ENCODE results near the gene SLFNL1.

Gene SLFNL1

DNA sequence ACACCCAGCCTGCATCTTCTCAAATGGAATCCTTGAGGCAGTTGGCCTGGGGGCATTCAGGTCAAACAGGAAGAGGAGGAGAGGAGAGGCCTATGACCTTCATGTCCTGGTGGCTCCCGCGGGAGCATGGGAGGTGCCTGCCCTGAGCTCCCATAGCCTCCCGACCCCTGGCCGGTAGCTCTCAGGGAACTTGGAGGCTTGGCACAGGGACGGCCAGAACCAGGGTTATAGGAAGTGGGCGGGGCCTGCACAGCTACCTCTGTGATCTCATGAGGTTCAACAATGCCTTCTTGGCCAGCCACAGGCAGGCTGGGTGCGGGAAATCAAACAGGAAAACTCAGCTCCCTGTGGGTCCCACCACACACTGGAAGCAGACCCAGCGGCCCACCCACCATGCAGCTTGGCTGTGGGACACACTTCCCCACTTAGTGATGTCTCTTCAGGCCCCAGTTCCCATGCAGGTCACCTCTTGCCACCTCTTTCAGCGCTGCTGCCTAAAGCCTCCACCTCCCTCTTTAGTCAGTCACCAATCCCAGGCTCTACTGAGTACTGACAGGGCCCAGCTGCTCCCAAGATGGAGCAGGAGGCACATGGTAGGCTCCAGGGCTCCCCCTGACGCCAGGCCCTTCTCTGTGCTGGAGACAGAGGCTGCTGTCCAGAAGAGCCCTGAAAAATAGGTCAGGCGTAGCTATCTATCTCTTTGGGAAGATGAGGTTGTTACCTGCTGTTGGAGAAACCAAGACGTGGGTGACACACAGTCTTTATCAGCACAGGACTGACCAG lies at the start of gene SLFNL1:
TSS of gene SLFNL1 (minus strand) at position 200 of the 783 bp plus-strand sequence. CDS start 1,065 bp downstream, outside the sequence.
- DNase-seq (ENCODE audit: low read depth) = no peak
- no peak within 1 kb of the TSS for H3K4me3 ChIP-seq (ENCODE audit: low read depth, low read length)

DNA sequence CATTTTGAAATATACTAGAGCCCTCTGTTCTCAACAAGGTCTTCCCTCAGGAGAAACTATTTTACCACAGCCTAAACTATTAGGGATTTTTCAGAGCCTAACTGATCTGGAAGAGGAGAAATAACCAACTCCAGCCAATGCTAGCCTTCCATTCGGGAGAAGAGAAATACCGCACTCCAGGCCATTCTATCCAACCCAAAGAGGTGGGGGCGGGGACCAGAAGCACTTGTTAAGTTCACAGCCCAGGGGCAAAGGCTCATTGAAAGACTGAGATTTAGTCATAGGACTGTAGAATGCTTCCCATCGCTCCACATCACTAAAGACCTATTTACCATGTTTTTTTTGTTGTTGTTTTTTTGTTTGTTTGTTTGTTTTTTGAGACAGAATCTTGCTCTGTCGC lies 35.4 kb upstream of the SLFNL1 start:
- H3K4me3 ChIP-seq (ENCODE audit: low read depth, low read length) = no peak overlapping the region
- no peak for DNase-seq (ENCODE audit: low read depth)

DNA sequence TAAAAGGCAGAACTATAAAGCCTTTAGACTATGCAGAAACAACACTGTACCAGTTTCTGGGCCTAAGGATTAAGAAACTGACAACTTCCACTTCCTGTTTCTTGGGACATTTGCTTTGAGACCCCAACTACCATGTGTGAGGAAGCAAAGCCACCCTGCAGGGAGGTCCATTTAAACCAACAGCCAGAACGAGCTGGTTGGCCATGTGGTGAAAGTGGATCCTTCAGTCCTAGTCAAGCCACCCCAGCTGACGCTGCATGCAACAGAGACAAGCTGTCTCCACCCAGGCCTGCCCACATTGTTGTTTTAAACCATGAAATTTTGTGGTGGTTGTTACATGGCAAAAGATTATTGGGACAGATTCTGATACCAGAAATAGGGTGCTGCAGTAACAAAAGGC lies 31.8 kb upstream of the SLFNL1 start:
- DNase-seq (ENCODE audit: low read depth) = no peak
- no peak overlapping the region for H3K4me3 ChIP-seq (ENCODE audit: low read depth, low read length)

DNA sequence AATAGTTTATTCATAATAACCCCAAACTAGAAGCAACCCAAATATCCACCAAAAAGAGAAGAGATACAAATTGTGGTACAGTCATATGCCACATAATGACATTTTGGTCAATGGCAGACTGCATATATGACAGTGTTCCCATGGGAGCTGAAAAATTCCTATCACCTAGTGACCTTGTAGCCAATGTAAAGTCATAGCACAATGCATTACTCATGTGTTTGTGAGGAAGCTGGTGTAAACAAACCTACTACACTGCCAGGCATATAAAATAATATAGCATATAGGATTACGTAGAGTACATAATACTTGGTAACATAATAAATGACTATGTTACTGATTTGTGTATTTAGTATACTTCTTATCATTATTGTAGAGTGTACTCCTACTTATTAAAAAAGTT lies 29.5 kb upstream of the SLFNL1 start:
- H3K4me3 ChIP-seq (ENCODE audit: low read depth, low read length) = no peak overlapping the region
- no peak for DNase-seq (ENCODE audit: low read depth)

DNA sequence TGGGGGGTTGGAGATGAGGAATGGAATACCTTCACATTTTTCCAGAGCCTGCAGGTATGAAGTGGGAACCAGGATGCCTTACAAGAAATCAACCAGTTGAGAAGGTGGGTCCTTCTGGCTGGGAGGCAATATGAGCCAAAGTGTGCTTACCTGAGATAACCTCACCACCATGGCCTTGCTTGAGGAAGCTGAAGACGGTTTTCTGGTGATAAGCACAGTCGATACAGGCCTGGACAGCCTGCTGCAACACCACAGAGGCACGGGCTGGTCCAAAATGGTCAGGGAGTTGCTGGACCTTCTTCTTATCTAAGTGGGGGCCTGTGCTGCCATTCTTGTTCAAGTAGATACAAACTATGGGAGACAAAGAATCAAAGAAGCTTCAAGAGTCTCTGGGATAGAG lies 27.0 kb upstream of the SLFNL1 start:
- DNase-seq (ENCODE audit: low read depth) = no peak
- H3K4me3 ChIP-seq (ENCODE audit: low read depth, low read length) = no peak overlapping the region

DNA sequence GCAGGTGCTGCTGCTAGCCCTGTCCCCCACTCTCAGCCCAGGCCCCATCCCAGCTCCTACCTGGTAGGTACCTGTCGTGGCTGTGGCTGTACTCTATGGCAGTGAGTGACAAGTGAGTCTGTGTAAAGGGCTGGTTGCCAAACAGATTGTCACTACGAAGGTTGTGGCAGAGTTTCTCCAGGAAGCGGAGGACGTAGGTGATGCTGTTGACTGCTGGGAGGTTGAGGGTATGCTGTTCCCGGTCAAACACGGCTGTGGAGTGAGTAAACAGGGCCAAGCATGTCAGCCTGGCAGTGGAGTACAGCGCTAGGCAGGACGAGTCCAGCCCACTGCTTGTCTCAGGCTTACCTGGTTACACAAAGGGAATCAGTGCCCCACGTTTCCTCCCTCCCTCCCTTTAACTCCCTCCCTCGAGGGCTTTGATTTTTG lies 24.8 kb upstream of the SLFNL1 start:
- no peak overlapping the region for H3K4me3 ChIP-seq (ENCODE audit: low read depth, low read length)
- DNase-seq (ENCODE audit: low read depth) = no peak

DNA sequence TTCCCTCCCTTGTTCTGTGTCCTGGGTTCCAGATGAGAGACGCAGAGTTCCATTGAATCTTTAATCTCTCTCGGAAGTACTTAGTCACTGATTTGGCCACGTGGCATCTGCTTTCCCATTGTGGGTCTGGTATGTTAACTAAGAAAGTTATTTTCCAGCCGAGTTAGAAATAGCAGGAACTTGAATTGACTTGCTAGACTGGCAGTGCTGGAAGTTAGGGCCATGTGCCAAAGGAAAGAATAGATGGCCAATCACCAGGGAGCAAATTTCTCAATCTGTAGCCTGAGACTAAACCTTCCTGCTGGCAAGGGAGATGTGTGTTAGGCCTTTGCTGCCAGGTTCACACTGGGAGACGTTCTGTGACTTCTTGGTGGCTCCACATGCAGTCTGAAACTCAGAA lies 24.2 kb upstream of the SLFNL1 start:
- peak; percentile 10 for DNase-seq (ENCODE audit: low read depth)
- H3K4me3 ChIP-seq (ENCODE audit: low read depth, low read length) = no peak overlapping the region

DNA sequence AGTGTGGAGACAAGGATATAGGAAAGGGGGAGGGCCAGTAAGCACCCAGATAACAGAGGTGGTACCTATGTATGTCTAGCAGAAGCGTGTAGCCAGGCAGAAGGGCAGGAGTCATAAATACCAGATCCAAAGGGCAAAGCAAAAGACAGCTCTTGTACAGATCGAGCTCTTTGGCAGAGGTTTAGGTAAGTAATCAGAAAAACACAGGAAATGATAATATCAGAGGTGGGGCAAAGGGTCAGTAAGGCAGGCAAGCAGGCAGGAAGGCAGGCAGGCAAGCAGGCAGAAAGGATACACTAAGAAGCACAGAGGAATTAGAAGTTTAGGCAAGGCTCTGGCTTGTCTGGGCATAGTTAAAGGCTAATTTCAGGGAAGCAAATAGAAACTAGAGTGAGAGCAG lies 22.7 kb upstream of the SLFNL1 start:
- no peak overlapping the region for H3K4me3 ChIP-seq (ENCODE audit: low read depth, low read length)
- no peak for DNase-seq (ENCODE audit: low read depth)

DNA sequence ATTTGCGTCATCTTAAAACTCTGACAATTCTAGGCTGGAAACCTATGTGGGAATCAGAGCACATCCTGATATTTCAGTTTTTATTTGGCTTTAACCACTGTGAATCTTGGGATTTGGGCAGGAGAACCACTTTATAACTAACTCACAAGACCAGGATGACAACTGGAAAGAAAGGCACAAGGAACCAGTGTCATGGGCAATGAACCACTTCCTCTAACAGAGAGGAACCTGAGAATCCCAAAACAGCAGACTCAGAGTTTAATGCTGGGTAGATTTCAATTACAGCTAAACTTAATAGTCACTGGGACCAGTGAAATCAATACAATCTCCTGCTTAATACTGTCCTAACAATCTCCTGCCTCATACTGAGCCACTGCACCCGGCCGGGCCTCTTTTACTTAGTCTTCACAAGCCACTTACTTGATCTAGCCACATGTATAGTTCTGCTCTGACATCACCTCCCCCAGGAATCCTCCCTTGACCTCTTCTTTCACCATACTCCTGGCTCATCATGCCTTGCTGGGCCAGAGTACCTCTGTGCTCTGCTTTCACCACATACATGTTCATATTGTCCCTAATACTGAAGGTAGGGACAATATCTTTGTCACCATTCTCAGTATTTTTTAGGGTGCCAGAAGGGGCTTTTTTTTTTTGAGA lies 20.2 kb upstream of the SLFNL1 start:
- peak; percentile 31 for DNase-seq (ENCODE audit: low read depth)
- no peak overlapping the region for H3K4me3 ChIP-seq (ENCODE audit: low read depth, low read length)

DNA sequence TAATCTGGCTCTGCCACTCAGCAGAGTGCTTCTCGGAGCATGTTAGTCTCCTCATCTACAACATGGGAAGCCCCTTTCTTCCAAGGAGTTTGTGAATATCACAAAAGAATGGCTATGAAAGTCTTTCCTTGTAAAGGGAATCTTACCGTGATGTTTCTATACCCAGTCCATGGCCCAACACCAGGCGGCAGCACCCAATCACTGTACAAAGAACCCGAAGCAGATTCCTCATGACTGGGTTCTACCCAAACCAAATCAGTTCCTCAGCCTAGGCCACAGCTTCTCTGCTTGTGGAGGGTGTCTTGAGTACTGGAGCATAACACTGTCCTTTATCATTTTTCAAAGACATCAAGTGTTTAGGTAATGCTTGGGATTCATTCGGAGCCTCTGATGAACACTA lies 16.6 kb upstream of the SLFNL1 start:
- H3K4me3 ChIP-seq (ENCODE audit: low read depth, low read length) = no peak overlapping the region

DNA sequence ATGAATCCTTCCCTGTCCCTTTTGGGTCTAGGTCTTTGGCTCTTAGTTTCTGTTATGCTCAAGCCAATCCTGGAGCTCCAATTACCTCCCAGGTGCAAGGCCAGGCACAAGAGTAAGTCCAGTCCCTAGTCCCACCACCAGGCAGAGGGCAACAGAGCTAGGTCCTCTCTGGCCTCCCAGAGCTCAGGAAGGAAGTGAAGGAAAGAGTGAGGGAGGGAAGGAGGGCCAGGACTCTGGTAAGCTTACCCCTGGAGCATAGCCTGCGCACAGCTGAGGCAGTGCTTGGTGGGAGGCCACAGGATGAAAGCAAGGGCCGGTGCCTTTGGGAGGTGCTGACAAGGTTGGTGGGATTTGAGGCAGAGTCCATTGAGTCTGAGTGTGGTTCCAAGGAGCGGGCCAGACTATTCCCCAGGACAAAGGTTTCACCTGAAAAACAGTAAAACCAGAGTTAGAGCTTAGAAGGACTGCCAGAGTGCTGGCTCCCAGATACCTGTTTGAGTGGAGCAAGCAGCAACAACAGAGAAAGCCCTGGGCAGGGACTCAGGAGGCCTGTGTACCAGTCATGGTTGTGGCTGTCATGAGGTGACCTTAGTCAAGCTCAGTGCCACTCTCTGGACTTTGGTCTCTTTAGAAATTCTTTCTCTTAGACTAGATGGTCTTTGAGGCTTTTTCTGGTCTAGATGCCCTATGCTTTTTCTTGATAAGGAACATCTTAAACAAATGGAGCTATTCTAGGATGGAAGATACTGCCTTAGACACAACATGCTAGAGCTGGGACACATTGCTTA lies 15.8 kb upstream of the SLFNL1 start:
- H3K4me3 ChIP-seq (ENCODE audit: low read depth, low read length) = no peak overlapping the region
- DNase-seq (ENCODE audit: low read depth) = no peak

More for the DNA sequence above, 16.6 kb upstream of the SLFNL1 start:
- DNase-seq (ENCODE audit: low read depth) = no peak

DNA sequence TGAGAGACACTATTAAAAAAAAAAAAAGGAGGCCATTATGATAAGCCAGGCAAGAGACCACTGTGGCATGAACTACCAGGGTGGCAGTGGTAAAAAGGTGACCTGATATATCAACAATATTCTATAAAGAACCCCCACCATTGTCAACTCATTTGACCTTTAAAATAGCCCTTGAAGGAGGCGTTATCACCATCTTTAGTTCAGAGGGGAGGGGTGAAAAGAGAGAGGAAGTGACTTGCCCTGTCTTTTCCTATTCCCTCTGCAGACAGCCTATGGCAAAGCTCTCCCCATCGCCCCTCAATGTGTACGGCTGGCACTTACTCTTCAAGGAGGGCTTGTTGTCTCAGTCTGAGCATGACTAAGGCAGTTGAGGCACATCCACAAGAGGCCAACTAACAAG lies 11.7 kb upstream of the SLFNL1 start:
- DNase-seq (ENCODE audit: low read depth) = no peak
- H3K4me3 ChIP-seq (ENCODE audit: low read depth, low read length) = no peak overlapping the region

DNA sequence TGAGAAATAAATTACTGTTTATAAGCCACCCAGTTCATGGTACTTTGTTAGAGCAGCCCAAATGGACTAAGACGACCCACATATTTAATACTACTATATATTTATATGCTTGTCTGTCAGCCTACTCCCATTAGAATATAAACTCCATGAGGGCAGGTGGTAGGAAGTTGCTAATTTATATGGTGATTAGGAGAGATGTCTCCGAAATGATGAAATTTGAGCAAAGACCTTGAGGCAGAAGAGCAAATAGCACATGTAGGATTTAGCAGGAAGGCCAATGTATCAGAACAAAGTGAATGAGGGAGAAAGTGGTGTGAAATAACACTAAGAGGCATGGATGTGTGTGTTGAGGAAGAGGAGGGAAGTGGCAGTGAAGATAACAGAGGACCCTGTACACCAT lies 10.6 kb upstream of the SLFNL1 start:
- DNase-seq (ENCODE audit: low read depth) = no peak
- H3K4me3 ChIP-seq (ENCODE audit: low read depth, low read length) = no peak overlapping the region

DNA sequence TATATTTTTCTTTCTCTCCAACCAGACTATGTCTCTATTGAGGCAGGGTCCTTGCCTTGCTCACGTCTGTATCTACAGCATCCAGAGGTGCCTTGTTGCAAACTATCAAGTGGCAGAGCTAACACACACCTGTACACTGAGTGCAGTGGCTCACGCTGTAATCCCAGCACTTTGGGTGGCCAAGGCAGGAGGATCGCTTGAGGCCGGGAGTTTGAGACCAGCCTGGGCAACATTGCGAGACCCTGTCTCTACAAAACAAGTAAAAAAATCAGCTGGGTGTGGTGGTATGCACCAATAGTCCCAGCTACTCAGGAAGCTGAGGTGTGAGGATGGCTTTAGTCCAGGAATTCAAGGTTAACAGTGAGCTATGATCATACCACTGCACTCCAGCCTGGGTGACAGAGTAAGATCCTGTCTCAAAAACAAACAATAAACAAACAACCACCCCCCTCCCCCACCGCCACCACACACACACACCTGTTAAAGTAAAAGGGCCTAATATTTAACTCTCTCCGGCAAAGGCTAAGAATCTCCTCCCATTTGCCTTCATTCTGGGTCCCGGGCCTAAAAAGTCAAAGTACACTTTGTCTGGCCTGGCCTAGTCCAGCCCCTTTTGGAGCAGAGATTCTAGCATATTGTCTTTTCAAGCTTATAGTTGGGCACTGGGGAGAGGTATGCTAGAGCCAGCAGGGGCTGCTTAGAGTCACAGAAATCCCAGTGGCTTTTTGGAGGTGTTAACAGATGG lies 9.5 kb upstream of the SLFNL1 start:
- no peak overlapping the region for H3K4me3 ChIP-seq (ENCODE audit: low read depth, low read length)
- DNase-seq (ENCODE audit: low read depth) = no peak

DNA sequence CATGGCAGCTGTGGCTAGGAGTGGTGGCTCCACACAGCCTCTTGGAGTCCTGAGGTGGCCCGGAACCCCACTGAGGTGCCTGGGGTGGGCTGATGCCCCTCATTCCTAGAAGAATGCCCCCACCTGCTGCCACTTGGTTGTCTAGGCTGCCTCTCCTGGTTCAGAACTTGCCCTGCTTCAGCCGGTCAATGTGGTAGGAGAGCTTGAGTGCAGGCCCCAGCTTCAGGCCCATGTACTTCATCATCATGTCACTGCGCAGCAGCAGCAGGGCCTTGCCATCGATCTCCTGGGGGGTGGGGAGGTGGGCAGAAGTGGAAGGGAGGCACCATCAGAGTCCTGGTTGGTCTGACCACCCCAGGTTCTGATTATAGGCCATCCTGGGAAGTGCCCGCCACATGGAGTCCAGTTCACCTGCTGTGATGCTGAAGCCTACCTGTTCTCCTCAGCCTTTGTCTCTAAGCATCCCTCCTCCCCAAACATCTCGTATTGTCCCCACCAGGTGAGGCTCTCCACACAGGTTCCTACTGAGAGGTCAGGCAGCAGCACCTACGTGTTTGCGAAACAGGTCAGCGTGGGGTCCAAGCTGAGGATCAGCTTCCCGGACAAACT lies 6.6 kb upstream of the SLFNL1 start:
- no peak overlapping the region for H3K4me3 ChIP-seq (ENCODE audit: low read depth, low read length)

DNA sequence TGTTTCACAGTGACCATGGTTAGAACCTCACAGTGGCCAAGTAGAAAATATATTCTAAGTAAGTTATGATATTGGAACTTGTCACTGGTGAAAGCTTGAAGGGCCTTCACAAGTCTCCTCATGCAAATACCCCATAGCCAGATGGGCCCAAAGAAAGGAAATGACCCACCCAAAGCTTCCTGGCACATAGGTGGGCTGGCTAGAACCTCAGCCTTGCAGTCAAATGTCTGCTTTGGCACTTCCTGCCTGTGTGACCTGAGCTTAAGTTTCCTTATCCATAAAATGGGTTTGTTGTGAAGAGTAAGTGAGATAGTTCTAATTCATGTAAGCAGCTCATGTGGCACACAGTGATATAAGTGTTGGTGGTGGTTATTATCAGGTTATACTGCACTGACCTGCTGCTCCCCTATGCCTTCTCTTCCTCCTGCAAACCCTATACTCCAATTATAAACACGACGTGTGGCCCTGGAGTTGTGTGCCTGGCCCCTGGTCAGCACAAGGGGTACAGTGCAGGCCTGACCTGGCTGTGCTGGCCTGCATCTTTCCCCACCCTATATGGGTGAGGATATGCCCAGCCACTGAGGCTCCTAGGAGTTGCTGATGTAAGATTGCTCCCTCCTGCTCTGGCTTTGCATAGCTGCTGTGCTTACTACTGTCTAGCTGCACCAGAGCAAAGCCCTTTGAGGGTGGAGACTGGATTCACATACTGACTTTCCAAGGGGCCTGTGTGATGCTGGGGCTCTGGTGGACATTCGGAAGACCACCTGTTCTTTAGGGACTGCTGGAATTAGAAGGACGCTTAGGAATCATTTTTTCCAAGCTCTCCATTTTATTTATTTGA lies 4.7 kb upstream of the SLFNL1 start:
- DNase-seq (ENCODE audit: low read depth) = no peak
- H3K4me3 ChIP-seq (ENCODE audit: low read depth, low read length) = no peak overlapping the region

More for the DNA sequence above, 6.6 kb upstream of the SLFNL1 start:
- DNase-seq (ENCODE audit: low read depth) = no peak

DNA sequence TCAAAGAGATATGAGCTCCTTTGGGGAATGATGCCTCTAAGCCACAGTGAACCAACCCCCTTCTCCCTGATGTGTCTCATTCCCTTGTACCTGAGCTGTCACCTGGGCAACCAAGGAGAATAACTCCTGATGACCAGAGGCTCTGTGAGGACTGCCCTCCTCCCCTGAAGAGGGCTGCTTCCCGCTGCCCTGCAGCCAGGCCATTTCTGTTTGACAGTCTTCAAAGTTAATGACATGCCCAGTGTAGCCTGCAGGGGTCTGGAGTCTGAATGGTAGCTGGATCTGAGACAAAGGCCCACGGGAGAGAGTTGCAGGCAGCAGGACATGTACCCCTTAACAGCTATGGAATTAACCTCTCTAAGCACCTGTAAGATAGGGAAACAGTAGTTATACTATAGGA lies 3.4 kb upstream of the SLFNL1 start:
- H3K4me3 ChIP-seq (ENCODE audit: low read depth, low read length) = no peak overlapping the region
- no peak for DNase-seq (ENCODE audit: low read depth)

DNA sequence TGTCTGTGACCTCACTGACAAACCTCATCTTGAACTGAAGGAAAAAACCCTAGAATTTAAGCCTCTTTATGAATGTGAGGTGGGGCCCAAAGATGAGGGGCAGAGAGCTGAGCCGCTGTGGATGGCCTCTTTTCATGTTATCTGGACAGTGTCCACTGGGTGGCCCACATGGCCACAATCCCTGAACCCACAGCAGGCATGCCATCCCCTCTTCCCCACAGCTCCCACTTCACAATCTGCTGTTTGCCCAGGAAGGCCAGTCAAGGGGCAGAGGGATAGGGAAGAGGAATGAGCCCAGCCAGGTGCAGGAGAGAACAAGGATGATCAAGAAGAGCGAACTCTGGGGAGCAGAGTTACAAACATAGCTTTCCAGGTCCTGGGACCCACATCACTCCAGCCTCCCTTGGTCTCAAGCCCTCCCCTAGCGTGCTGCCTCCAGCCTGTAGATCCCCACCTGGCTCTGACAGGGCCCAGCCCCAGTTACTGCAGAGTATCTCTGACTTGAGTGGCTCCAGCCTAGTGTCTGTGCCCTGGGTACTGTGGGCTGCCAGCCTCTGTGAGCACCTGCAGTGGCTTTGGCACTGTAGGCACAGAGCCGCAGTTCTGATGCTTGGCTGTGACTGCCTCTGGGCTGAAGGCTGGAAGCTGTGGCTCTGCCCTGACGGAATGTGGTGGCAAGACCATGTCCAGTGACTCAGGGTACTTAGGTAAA lies 1.9 kb upstream of the SLFNL1 start:
- no peak for DNase-seq (ENCODE audit: low read depth)
- H3K4me3 ChIP-seq (ENCODE audit: low read depth, low read length) = no peak overlapping the region

Data from skeletal muscle cell (primary cell).